ENCODE results near the gene CEACAM5.
"Not testable (repeated sequence)": the region's sequence is repeated elsewhere in the genome, so short reads cannot be mapped to it uniquely, and the experiment has no call there.

The CEACAM5 gene

GRCh38 chr19:41735071-41735600, 26.7 kb downstream of the CEACAM5 start:
- no peak for DNase-seq
- intact Hi-C loops (cut with DNase I): no loop called here

GRCh38 chr19:41739361-41739760, 30.9 kb downstream of the CEACAM5 start:
- no peak for DNase-seq
- intact Hi-C loops (cut with DNase I): no loop called here

GRCh38 chr19:41740415-41741243, 32.2 kb downstream of the CEACAM5 start:
- no peak for DNase-seq
- intact Hi-C loops (cut with DNase I): no loop called here

- no peak for DNase-seq
- intact Hi-C loops (cut with DNase I): no loop called here
Measured at GRCh38 chr19:41741244-41741554, 32.8 kb downstream of the CEACAM5 start.

GRCh38 chr19:41744850-41745249, 36.4 kb downstream of the CEACAM5 start:
- no peak for DNase-seq
- intact Hi-C loops (cut with DNase I): loop anchor here (5.0 kb wide), 1 partner anchor 103 kb away; no protein-coding TSS in a partner anchor

GRCh38 chr19:41745756-41746155, 37.3 kb downstream of the CEACAM5 start:
- DNase-seq: no peak
- intact Hi-C loops (cut with DNase I): loop anchor here (5.0 kb wide), 1 partner anchor 103 kb away; no protein-coding TSS in a partner anchor

GRCh38 chr19:41746593-41747227, 38.3 kb downstream of the CEACAM5 start:
- peak in 3 of 10 donors; percentile 19 to 32 (median 19) for DNase-seq
- intact Hi-C loops (cut with DNase I): loop anchor here (5.0 kb wide), 1 partner anchor 104 kb away; no protein-coding TSS in a partner anchor

GRCh38 chr19:41748012-41748411, 39.6 kb downstream of the CEACAM5 start:
- no peak for DNase-seq
- intact Hi-C loops (cut with DNase I): loop anchor here (5.0 kb wide), 1 partner anchor 106 kb away; no protein-coding TSS in a partner anchor

GRCh38 chr19:41750248-41751134, 42.1 kb downstream of the CEACAM5 start:
- intact Hi-C loops (cut with DNase I); DNase-seq: not testable (repeated sequence)

GRCh38 chr19:41753159-41753558, 44.7 kb downstream of the CEACAM5 start:
- intact Hi-C loops (cut with DNase I): no loop called here
- DNase-seq: peak in 5 of 10 donors; percentile 3 to 87 (median 19)

- peak in 4 of 10 donors; percentile 35 to 48 (median 39) for DNase-seq
- intact Hi-C loops (cut with DNase I): no loop called here
Measured at GRCh38 chr19:41753936-41754529, 45.6 kb downstream of the CEACAM5 start.

- intact Hi-C loops (cut with DNase I): no loop called here
- no peak for DNase-seq
Measured at GRCh38 chr19:41755328-41755913, 47.0 kb downstream of the CEACAM5 start, which contains the start of gene CEACAM6. Gene CEACAM6, plus strand, starts transcription at chr19:41755530. Its CDS starts 109 bp downstream, at chr19:41755639.

- intact Hi-C loops (cut with DNase I): no loop called here
- DNase-seq: no peak
Measured at GRCh38 chr19:41758846-41759245, 50.4 kb downstream of the CEACAM5 start.

GRCh38 chr19:41767115-41767514, 58.7 kb downstream of the CEACAM5 start:
- intact Hi-C loops (cut with DNase I): no loop called here
- no peak for DNase-seq

GRCh38 chr19:41768105-41768504, 59.7 kb downstream of the CEACAM5 start:
- intact Hi-C loops (cut with DNase I); DNase-seq: not testable (repeated sequence)

- intact Hi-C loops (cut with DNase I): no loop called here
- no peak for DNase-seq
Measured at GRCh38 chr19:41769608-41770007, 61.2 kb downstream of the CEACAM5 start.

- DNase-seq: no peak
Measured at GRCh38 chr19:41771410-41771809, 63.0 kb downstream of the CEACAM5 start.

GRCh38 chr19:41774515-41774980, 66.1 kb downstream of the CEACAM5 start:
- intact Hi-C loops (cut with DNase I): no loop called here
- no peak for DNase-seq

More at GRCh38 chr19:41771410-41771809, 63.0 kb downstream of the CEACAM5 start:
- intact Hi-C loops (cut with DNase I): no loop called here

GRCh38 chr19:41776700-41777099, 68.3 kb downstream of the CEACAM5 start:
- intact Hi-C loops (cut with DNase I): no loop called here
- DNase-seq: no peak

All from posterior cingulate gyrus (tissue), 11 donors.